Measurements from ENCODE around the gene CHPF2.

The CHPF2 gene

GRCh38 chr7:151206914-151207313 lies 25.4 kb upstream of the CHPF2 start:
- H3K27ac ChIP-seq, result no peak overlapping the region
- TF ChIP-seq ZFX (IDR thresholded peaks at IDR 0.05; ENCODE audit: borderline replicate concordance) (no peak), CTCF (IDR thresholded peaks at IDR 0.05) (no peak)

- TF ChIP-seq CTCF (IDR thresholded peaks at IDR 0.05) (no peak), ZFX (IDR thresholded peaks at IDR 0.05; ENCODE audit: borderline replicate concordance) (no peak)
- H3K27ac ChIP-seq, result no peak overlapping the region
Measured at GRCh38 chr7:151207315-151207714, 25.0 kb upstream of the CHPF2 start.

GRCh38 chr7:151207804-151208203 lies 24.5 kb upstream of the CHPF2 start:
- no peak overlapping the region for H3K27ac ChIP-seq
- TF ChIP-seq CTCF (IDR thresholded peaks at IDR 0.05) (no peak), ZFX (IDR thresholded peaks at IDR 0.05; ENCODE audit: borderline replicate concordance) (no peak)

GRCh38 chr7:151208253-151208862 lies 23.9 kb upstream of the CHPF2 start:
- no peak for TF ChIP-seq ZFX (IDR thresholded peaks at IDR 0.05; ENCODE audit: borderline replicate concordance)
- no peak for TF ChIP-seq CTCF (IDR thresholded peaks at IDR 0.05)
- H3K27ac ChIP-seq, result no peak overlapping the region

GRCh38 chr7:151209588-151209987 lies 22.7 kb upstream of the CHPF2 start:
- H3K27ac ChIP-seq, result no peak overlapping the region
- no peak for TF ChIP-seq CTCF (IDR thresholded peaks at IDR 0.05)
- TF ChIP-seq ZFX (IDR thresholded peaks at IDR 0.05; ENCODE audit: borderline replicate concordance), result no peak

GRCh38 chr7:151210087-151210854 lies 22.0 kb upstream of the CHPF2 start, which contains the start of gene H2BK1:
H2BK1 (minus strand) TSS chr7:151210488; CDS start chr7:151210318, 170 bp downstream.
- no peak within 1 kb of the TSS for H3K27ac ChIP-seq
- TF ChIP-seq CTCF (IDR thresholded peaks at IDR 0.05), result no peak

GRCh38 chr7:151211155-151211772 lies 21.0 kb upstream of the CHPF2 start:
- TF ChIP-seq CTCF (IDR thresholded peaks at IDR 0.05) (no peak), ZFX (IDR thresholded peaks at IDR 0.05; ENCODE audit: borderline replicate concordance) (no peak)

More at GRCh38 chr7:151211155-151211772, 21.0 kb upstream of the CHPF2 start:
- H3K27ac ChIP-seq, result no peak overlapping the region

All from 22Rv1 (cell line).